KG1 (cell line): Measurements from ENCODE around the gene ISYNA1.
"Not testable (repeated sequence)": the region's sequence is repeated elsewhere in the genome, so short reads cannot be mapped to it uniquely, and the experiment has no call there.

Experiments
- DNase-seq: peaks from one replicate; lab custom pipeline; 2025; lab: John Stamatoyannopoulos, UW

The ISYNA1 gene

DNA sequence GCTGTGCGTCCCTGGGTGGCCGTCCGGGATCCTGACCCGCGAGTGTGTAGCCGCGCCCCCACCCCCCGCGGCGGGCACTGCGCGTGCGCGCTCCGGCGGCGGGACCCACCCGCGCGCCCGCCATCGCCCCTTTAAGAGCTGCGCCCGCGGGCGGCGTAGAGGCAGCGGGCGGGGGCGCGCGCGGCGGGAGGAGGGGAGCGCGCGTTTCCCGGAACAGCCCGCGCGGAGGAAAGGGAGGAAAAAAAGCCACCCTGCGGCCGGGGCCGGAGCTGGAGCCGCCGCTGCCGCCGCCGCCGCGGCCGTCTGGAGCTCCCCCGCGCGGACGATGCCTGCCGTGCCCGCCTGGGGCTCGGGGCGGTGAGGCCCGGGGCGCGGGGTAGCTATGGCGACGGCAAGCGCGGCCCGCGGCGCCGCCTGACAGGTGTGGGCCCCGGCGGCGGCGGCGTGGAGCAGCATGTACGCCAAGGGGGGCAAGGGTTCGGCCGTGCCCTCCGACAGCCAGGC, 18.7 kb downstream of the ISYNA1 start, which contains the start of gene SSBP4:
TSS of gene SSBP4 (plus strand) at position 204 of the 504 bp plus-strand sequence. CDS start at position 455, 251 bp downstream.
- DNase-seq: peak; percentile 58

DNA sequence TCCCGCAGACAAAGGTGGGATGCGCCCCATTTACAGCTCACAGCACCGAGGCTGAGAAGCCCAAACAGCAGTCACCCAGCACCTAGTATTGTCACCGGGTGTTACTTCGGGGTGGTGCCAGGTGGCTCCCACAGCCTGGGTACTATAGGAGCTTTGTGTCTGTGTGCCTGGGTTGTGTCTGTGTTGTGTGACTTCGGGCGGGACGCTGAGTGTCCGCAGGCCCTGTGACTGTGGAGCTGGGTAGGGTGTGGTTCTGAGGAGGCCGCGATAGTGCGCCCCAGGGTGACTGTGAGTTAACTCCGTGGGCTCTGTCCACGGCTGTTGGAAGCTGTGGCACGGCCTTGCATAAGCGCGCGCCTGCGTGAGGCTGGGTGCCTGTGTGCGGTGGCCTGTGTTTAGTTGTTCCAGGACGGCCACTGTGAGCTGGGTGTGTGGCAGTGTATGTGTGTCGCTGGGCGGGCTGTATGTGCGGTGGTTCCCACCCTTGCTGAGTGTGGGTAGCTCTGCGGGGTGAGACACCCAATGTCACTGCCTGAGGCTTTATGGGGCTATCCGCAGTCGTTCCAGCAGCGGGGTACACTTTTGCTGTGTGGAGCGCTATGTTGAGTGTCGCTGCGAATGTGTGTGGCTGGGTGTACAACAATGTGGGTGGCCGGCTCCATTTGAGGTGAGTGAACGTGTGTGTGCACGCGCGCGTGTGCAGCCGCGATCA, 19.3 kb downstream of the ISYNA1 start:
- DNase-seq: no peak

DNA sequence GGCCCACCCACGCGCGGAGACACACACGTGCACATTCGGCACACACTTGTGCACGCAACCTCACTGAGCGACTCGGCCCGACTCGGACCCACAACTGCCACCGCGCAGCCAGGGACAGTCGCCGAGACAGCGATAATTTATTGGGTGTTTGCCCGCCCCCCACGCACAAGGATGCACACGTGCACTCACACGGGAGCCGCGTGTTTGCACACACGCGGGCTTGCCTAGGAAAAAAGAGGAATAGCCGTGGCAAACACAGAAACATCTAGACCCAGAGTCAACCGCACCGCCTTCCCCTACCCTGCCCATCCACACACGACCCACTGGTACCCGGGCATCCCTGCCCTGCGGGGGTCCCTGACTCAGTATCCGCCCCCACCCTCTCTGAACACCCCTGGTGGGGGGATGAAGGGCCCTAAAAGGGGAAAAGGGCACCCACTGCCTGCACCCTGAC, 19.9 kb downstream of the ISYNA1 start:
- no peak for DNase-seq

DNA sequence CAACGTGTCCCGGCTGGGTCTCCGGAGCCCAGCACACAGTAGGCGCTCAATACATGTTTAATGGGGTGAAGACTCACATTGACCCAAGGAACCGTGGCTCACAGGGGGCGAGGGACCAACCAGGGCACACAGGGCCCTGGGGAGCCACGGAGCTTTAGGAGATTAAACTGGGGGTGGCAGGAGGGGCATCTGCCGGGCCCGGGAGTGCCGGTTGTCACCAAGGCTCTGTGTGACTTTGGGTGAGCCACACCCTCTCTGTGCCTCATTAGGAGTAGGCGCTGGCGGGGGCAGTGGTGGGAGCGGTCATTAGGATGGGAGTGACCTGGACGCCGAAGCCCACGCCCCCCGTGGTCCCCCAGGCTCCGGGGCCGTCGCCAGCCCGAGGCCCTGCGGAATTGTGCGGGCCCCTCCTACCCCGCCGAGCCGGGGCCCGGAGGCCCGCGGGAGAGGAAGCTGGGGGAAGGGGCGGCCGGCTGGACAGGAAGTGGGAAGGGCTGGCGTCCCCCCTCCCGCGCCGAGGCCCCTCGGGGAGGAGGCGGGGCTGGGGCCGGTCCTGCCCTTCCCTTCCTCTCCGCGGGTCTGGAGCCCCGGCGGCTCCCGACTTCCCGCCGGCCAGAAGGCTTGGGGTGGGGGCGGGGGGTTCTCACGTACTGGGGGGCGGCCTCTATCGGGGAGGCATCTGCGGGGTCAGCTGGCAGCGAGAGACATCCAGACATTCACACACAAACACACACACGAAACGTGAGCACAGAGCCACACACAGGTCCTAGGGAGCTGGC, 20.5 kb downstream of the ISYNA1 start:
- DNase-seq: peak; percentile 68

DNA sequence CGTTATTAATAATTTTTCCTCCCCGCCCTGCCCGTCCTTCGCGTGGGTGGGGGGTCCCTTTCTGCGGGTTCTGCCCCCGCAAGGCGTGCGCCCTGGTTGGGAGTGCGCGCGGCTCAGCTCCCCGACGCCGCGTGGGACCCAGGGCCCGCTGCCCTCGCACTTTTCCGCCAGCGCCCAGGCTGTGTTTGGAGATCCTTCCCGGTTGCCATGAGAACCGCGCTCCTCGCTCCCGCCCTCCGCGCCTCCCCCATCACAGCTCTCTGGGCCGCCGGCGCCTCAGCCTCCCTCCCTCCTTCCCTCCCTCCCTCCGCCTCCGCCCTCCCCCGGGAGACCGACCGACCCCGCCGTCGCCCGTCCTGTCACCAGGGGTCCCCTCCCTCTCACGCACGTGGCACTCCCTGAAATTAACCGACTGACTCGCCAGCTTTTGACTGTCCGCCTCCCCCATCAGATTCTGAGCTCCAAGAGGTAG, 21.1 kb downstream of the ISYNA1 start:
- peak; percentile 68 for DNase-seq

DNA sequence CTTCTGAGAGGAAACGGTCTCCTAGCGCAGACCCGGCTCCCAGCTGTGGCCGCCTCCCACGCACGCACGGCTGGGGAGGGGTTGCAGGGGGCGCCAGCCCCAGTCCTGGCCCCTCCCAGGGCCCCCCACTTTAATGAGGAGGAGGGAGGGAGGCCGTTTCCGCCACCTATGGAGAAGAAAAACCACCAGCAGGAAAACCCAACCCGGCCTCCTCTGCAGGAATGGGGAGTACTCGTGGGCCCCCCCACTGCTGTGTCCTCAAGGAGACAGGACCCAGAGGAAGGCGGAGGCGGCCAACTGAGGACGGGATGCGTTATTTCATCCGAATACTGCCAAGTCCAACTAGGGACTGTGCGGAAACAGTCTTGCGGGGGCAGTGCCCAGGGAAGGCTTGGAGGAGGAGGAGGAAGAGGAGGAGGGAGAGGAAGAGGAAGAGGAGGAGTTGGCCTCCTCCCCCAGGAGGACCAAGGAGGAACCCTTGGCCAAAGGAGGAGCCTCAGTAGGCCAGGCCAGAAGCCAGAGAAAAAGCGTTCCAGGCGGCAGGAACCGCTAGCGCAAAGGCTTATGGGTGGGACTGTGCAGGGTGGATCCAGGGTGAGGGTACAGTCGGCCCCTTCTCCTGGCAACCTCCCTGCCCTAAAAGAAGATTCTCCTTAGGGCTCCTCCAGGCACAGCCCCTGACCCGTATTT, 22.6 kb downstream of the ISYNA1 start:
- DNase-seq: peak; percentile 67

DNA sequence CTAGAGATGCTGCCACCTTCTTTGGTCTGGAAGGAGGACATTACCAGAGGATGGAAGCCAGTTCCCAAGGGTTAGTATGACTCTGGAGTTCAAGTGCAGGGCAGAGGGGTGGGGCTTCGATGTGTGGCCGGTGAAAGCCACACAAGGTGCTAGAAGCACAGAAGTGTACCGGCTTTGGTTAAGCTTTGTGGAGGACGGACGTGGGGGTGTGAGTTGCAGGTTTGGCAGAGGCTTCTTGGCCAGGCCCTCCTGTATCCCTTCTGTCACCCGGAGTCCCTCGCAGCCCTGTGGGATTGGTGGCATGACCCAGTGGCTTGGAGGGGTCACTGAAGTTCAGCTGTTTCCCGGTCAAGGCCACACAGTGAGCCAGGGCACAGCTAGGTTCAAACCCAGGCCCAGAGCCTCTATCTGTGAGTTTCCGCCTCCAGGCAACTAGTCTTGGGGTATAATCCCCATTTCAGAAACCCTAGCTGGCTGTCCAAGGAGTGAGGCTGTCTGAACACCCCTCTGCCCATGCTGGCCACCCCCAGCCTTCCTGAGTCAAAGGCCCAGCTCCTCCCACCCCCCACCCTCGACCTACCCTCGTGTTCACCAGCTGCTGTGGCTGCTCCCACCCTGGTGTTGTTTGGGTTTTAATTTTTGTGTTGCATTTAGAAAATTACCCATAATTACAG, 23.3 kb downstream of the ISYNA1 start:
- DNase-seq: peak; percentile 63

DNA sequence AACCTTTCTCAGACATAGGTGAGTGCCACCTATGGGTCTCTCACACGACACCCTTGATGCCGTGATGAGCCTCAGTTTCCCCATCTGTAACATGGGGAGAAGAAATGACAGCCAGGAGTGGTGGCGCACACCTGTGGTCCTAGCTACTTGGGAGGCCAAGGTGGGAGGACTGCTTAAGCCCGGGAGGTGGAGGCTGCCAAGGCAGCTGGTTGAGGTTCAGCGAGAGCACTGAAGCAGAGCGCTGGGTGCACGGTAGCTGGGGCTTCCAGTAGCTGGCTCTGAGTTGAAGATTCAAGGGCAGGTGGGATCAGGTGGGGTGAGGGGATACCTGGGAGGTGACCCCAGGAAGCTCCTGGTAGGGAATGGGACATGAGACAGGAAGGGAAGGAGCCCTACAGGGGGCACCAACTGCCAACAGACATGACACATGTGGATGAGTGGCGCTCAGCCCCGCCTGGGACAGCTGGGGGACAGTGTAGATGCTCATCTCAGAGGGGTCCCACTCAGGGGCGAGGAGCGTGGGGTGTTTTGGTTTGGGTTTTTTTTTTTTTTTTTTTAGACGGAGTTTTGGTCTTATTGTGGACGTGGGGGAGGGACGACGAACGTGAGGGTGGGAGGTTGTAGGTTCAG, 25.2 kb downstream of the ISYNA1 start:
- DNase-seq: no peak

DNA sequence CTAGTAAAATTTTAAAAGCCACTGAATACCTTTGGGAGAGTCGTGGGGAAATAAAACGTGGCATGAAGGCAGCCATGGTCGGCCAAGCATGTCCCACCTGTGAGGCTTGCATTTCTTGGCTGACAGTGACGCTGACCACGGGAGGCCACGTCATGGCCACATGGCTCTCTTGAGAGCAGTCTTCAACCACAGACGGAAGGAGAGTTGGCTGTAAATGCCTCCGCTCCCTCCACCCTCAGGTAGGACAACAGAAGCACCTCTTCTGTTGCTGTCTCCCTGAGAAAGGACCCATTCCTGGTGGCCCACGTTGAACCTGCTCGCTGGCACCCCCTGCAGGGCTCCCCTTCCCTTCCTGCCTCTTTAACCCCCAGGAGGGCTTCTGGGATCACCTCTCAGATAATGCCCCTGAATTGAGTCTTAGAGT, 29.9 kb downstream of the ISYNA1 start:
- peak; percentile 16 for DNase-seq

DNA sequence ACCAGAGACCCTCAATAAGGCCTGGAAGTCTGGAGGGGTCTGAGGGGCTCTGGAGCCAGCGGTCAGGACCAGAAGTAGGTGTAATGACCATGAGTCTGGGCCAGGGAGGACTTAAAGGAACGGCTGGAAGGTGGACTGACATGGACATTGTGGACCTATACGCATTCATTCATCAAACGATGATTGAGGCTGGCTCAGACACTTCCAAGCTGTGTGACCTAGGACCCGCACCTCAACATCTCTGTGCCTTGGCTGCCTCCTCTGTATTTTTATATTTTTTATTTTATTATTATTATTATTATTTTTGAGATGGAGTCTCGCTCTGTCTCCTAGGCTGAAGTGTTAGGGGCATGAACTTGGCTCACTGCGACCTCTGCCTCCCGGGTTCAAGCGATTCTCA, 31.2 kb downstream of the ISYNA1 start:
- DNase-seq: no peak

DNA sequence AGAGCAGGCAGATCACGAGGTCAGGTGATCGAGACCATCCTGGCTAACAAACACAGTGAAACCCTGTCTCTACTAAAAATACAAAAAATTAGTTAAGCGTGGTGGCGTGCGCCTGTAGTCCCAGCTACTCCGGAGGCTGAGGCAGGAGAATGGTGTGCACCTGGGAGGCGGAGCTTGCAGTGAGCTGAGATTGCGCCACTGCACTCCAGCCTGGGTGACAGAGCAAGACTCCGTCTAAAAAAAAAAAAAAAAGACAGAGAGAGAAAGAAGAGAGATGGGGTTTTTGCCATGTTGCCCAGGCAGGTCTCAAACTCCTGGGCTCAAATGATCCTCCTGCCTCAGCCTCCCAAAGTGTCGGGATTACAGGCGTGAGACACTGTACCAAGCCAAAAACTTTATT, 32.2 kb downstream of the ISYNA1 start:
- DNase-seq: not testable (repeated sequence)

DNA sequence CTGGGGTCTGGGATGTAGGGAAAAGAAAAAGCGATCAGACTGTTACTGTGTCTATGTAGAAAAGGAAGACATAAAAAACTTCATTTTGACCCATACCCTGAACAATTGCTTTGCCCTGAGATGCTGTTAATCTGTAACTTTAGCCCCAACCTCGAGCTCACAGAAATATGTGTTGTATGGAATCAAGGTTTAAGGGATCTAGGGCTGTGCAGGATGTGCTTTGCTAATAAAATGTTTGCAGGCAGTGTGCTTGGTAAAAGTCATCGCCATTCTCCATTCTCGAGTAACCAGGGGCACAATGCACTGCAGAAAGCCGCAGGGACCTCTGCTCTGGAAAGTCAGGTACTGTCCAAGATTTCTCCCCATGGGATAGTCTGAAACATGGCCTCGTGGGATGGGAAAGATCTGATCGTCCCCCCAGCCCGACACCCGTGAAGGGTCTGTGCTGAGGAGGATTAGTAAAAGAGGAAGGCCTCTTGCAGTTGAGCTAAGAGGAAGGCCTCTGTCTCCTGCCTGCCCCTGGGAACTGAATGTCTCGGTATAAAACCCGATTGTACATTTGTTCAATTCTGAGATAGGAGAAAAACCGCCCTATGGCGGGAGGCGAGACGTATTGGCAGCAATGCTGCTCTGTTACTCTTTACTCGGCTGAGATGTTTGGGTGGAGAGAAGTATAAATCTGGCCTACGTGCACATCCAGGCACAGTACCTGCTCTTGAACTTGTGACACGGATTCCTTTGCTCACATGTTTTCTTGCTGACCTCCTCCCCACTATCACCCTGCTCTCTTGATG, 35.3 kb downstream of the ISYNA1 start:
- DNase-seq: peak; percentile 27

DNA sequence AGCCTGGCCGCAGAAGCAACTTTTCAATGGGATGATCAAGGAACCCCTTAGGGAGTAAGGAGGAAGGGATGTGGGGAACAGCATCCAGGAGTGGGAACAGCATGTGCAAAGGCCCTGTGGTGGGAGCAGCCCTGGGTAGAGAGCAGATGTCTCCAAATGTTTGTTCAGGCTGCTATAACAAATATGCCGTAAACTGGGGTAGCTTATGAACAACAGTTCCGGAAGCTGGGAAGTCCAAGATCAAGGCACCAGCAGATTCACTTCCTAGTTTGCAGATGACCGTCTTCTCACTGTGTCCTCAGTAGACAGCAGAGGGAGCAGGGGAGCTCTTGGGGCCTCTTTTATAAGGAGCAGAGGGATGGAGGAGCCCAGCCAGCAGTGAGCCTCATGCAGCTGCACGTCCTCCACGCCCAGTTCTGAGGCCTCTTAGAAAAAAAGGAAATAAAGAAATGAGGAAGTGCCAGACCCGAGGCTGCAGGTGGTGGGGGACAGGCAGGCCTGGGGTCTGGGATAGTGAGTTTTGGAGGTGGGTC, 36.3 kb downstream of the ISYNA1 start:
- DNase-seq: peak; percentile 71

DNA sequence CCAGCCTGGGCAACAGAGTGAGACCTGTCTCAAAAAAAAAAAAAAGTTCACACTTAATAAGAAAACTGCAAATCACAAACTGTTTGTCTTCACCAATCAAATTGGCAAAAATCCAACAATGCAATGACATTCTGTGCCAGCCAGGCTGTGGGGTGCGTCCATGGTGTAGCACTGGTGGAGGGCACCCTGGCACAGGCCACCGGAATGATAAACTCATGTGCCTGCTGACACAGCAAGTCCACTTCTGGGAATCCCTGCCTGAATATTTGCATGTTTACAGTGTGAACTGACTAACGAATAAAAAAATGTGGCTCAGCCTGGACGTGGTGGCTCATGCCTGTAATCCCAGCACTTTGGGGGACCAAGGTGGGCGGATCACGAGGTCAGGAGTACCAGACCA, 38.9 kb downstream of the ISYNA1 start:
- DNase-seq: no peak

DNA sequence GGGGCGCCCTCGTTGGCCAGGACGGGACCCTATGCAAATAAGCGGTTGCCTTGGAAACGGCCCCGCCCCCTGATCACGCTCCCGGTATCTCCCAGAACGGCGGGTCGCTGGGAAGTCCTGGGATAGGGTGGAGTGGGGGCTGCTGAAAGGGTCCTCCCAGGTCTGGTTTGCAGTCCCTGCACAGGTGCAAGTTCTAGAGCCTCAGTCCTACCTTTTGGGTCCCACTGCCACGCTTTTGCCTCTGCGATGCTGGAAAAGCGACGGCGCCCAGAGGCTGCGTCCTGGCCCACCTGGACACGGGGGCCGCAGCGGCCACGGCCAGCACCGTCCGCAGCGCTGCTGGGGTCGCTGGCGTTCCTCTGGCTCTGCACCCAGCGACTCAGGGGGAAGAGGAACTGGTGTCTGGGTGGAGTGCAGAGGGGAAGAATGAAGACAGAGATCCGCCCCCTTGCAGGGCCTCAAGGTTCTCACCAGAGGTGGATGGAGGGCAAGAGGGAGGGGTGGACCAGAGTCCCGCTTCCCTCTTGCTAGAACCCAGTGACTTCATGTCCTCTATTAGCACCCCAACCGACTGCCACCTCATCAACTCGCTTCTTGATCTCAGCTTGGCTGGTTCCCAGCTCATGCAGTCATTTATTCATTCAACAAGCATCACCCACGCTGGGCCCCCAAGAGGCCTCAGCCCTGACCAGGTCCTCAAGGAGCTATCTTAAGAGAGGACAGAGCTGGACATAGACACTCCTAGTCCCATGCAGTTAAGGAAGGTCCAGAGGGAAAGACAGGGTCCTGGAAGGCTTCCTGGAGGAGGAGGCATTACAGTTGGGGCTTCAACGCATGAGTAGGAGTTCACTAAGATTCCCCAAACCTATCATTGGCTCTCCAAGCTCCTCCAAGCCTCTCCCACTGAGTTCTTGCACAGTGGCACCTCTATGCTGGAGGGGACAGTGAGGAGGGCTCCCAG, 40.4 kb downstream of the ISYNA1 start, which contains the start of gene LRRC25:
TSS of gene LRRC25 (minus strand) at position 381 of the 961 bp plus-strand sequence. CDS start 659 bp downstream, outside the sequence.
- DNase-seq: peak; percentile 39

DNA sequence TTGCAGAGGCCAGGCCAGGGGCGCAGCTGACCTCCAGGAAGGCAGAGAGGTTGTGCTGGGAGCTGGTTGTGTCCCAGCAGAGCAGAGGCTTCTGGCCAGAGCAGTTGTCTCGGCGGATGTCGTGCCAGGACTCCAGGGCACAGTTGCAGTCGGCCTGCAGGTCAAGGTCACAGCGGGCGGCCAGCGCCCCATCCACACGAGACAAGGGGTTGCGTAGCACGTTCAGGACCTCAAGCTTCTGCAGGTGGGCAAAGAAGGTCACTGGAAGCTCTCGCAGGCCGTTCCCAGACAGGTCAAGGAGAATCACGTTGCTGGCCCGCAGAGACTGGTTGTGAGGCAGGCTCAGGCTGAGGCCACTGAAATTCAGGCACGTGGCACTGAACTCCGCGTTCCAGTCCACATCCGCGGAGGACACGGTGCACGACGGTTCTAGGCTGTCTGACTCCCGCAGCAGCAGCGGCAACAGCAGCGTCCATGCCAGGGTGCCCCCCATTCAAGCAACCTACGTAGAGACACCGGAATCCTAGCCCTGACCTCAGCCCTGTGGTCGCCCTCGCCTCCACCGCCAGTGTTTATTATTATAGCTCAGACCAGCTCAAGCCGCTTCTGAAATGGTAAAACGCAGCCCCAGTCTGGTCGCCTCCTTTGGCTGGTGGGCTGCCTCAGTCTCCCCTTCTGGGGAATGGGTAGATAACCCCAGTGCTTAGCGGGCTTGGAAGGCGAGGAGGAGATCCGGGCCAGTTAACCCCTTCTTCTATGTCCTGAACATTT, 41.3 kb downstream of the ISYNA1 start:
- no peak for DNase-seq

DNA sequence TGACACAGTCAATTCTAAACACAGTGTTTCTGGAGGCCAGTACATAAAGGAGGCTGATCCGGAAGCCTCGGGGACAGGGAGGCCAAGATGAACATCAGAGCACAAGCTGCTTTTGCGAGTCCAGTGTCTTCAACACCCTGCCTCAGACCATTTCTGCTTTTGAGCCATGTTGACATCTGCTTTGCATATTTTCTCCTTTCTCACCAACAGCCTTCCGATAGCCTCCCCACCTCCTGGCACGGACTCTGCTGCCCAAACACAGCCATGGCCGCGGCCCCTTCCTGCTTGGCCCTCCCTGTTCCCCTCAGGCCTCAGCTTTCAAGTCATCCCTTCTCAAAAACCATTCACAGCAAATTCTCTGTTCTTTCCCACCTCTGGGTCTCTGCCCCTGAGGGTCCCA, 44.1 kb downstream of the ISYNA1 start:
- DNase-seq: no peak

DNA sequence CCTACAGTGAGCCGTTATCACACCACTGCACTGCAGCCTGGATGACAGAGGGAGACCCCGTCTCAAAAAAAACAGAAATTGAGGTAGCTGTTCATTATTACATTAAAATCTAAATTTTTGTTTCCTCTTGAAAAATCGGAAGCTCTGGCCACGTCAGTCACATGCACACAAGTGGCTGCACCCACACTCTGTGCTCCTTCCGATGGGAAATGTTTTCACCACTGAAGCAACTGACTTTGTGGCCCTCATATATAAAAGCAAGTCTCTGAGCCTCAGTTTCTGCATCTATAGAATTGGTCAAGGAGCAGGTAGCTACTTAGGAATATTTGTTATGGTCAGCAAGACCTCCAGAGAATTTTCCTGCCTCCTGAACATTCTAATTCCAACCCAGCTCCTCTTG, 45.0 kb downstream of the ISYNA1 start:
- no peak for DNase-seq
